HG02970 (cell line): ENCODE results near the gene C19orf47.
A peak's percentile ranks its signal among the peaks of the same experiment; 100 is the strongest.

ENCODE experiments used
- ATAC-seq: cut with Tn5 transposase; IDR thresholded peaks from one replicate; pipeline ENCODE4 v1.9.1; 2021; ENCODE audit warnings: mild to moderate bottlenecking, moderate library complexity, moderate number of reproducible peaks; ENCODE audit not compliant: unreplicated experiment, low FRiP score

Gene C19orf47

GRCh38 chr19:40348125-40348913 is at the start of gene C19orf47, which contains the start of gene PLD3:
Gene C19orf47 (minus strand): TSS chr19:40348397. CDS start chr19:40341857, 6,540 bp downstream.
Gene PLD3 (plus strand): TSS chr19:40348695. CDS start chr19:40366484, 17,789 bp downstream.
- peak; percentile 97 for ATAC-seq

- no peak for ATAC-seq
Observed at GRCh38 chr19:40397568-40397906, 49.3 kb upstream of the C19orf47 start.

- ATAC-seq, result no peak
Observed at GRCh38 chr19:40396886-40397567, 48.8 kb upstream of the C19orf47 start.

- no peak for ATAC-seq
Observed at GRCh38 chr19:40395956-40396355, 47.8 kb upstream of the C19orf47 start.

- ATAC-seq, result no peak
Observed at GRCh38 chr19:40394816-40395210, 46.6 kb upstream of the C19orf47 start.

- ATAC-seq, result no peak
Observed at GRCh38 chr19:40393894-40394815, 46.0 kb upstream of the C19orf47 start.

- no peak for ATAC-seq
Observed at GRCh38 chr19:40392894-40393517, 44.8 kb upstream of the C19orf47 start.

GRCh38 chr19:40392123-40392522 is 43.9 kb upstream of the C19orf47 start:
- ATAC-seq, result no peak

GRCh38 chr19:40390084-40390742 is 42.0 kb upstream of the C19orf47 start, which contains the start of gene HIPK4:
Gene HIPK4 (minus strand): TSS chr19:40390181. CDS start chr19:40389902, 279 bp downstream.
- no peak for ATAC-seq

- no peak for ATAC-seq
Observed at GRCh38 chr19:40389404-40390083, 41.3 kb upstream of the C19orf47 start.

- no peak for ATAC-seq
Observed at GRCh38 chr19:40388481-40388880, 40.3 kb upstream of the C19orf47 start.

GRCh38 chr19:40387155-40387554 is 39.0 kb upstream of the C19orf47 start:
- ATAC-seq, result no peak

- ATAC-seq, result no peak
Observed at GRCh38 chr19:40383668-40384248, 35.6 kb upstream of the C19orf47 start.

- no peak for ATAC-seq
Observed at GRCh38 chr19:40381321-40381720, 33.1 kb upstream of the C19orf47 start.

- ATAC-seq, result no peak
Observed at GRCh38 chr19:40380199-40381037, 32.2 kb upstream of the C19orf47 start.

- ATAC-seq, result no peak
Observed at GRCh38 chr19:40379446-40380198, 31.4 kb upstream of the C19orf47 start.

GRCh38 chr19:40378509-40378908 is 30.3 kb upstream of the C19orf47 start:
- ATAC-seq, result no peak
